ENCODE measurements around the gene DEFB119. TPM values are rescaled to one million over a fixed set of nuclear protein-coding genes. Genes with fewer than 3 reads are reported as not detected.

DEFB119 gene
- total RNA-seq, 1 experiment from 2014 or later: not detected

DNA sequence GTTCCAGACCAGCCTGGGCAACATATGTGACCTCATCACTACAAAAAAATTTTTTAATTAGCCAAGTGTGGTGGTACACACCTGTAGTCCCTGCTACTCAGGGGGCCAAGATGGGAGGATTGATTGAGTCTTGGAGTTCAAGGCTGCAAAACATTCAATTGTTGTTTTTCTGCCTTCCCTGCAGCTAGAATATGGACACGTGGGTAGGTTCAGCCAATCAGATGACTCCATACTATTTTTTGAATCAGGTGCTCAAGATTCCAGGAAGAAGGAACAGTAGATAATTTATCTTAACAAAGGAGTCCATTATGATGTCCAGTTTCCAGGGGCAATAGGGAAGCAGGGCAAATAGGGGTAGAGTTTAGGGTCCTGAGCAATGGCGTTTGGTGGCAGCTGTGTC lies 2.4 kb upstream of the DEFB119 start:
- no CpG with 5 or more reads among the region's 2 CpGs for WGBS (ENCODE audit: extremely low coverage, insufficient read length, low lambda C conversion rate)
- H3K18ac ChIP-seq (ENCODE audit: insufficient read length, low read depth, low read length): no peak overlapping the region
- no peak overlapping the region for H2AFZ ChIP-seq (ENCODE audit: low read length)
- H3K23me2 ChIP-seq (ENCODE audit: insufficient read length, low read depth, low read length, poor library complexity, severe bottlenecking): peaks cover 4% of the 10 kb centered on the region
- H3K14ac ChIP-seq (ENCODE audit: insufficient read depth, low read length): no peak overlapping the region
- H3K56ac ChIP-seq (ENCODE audit: insufficient read length, low read depth, low read length): no peak overlapping the region
- H3K79me1 ChIP-seq (ENCODE audit: insufficient read depth, low read depth, low read length, poor library complexity, severe bottlenecking): no peaks in the 10 kb centered on the region
- no peak overlapping the region for H2BK5ac ChIP-seq (ENCODE audit: insufficient read length, low read length)
- no peaks in the 10 kb centered on the region for H3K4me1 ChIP-seq (ENCODE audit: insufficient read depth, low read length)
- H4K5ac ChIP-seq (ENCODE audit: insufficient read length, low read depth, low read length): no peak overlapping the region
- no peak overlapping the region for H4K8ac ChIP-seq (replicated peaks; ENCODE audit: insufficient read length, low read depth, low read length)
- Mint-ChIP-seq H3K4me1 (no peaks in the 10 kb centered on the region), H3K9me3 (peaks cover 91 to 93% of the 10 kb centered on the region in 2 experiments), H3K27me3 (ENCODE audit: low read depth) (peaks cover 6% of the 10 kb centered on the region), H3K36me3 (ENCODE audit: insufficient read depth in 1 of 3, low read depth in 3 of 3) (peaks cover 0 to 57% (median 13%) of the 10 kb centered on the region in 3 experiments; a peak in 6 of 7 replicates), H3K4me3 (no peak overlapping the region), H3K27ac (no peak overlapping the region)
- H2BK15ac ChIP-seq (ENCODE audit: low read depth, low read length): no peak overlapping the region
- H3K27me3 ChIP-seq (ENCODE audit: insufficient read depth, low read length): no peaks in the 10 kb centered on the region
- no peak overlapping the region for H3K4ac ChIP-seq (ENCODE audit: low read depth, low read length)
- H3T11ph ChIP-seq (ENCODE audit: low read length): no peak overlapping the region
- no peak overlapping the region for H2BK120ac ChIP-seq (ENCODE audit: low read depth, low read length, poor library complexity, severe bottlenecking)
- no peak for DNase-seq
- H2BK12ac ChIP-seq (ENCODE audit: insufficient read length, low read depth, low read length): no peak overlapping the region
- H3K79me2 ChIP-seq (ENCODE audit: insufficient read depth, low read length): no peaks in the 10 kb centered on the region
- no peak overlapping the region for H3K23ac ChIP-seq (ENCODE audit: insufficient read length, low read depth, low read length)
- H3K27ac ChIP-seq (ENCODE audit: insufficient read length, low read depth, low read length): no peak overlapping the region
- no peak overlapping the region for H4K91ac ChIP-seq (ENCODE audit: insufficient read length, low read depth, low read length)
- H4K20me1 ChIP-seq (ENCODE audit: control insufficient read depth, insufficient read depth, insufficient read length): no peaks in the 10 kb centered on the region
- H2BK20ac ChIP-seq (ENCODE audit: low read depth, low read length, poor library complexity, severe bottlenecking): no peak overlapping the region
- TF ChIP-seq, protein P1, sequence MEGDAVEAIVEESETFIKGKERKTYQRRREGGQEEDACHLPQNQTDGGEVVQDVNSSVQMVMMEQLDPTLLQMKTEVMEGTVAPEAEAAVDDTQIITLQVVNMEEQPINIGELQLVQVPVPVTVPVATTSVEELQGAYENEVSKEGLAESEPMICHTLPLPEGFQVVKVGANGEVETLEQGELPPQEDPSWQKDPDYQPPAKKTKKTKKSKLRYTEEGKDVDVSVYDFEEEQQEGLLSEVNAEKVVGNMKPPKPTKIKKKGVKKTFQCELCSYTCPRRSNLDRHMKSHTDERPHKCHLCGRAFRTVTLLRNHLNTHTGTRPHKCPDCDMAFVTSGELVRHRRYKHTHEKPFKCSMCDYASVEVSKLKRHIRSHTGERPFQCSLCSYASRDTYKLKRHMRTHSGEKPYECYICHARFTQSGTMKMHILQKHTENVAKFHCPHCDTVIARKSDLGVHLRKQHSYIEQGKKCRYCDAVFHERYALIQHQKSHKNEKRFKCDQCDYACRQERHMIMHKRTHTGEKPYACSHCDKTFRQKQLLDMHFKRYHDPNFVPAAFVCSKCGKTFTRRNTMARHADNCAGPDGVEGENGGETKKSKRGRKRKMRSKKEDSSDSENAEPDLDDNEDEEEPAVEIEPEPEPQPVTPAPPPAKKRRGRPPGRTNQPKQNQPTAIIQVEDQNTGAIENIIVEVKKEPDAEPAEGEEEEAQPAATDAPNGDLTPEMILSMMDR (conservative IDR thresholded peaks at IDR 0.05): no peak
- no peak overlapping the region for H3K9ac ChIP-seq (ENCODE audit: extremely low read depth, insufficient read length, low read length)
- no peak overlapping the region for H3K4me2 ChIP-seq (ENCODE audit: insufficient read depth, insufficient read length, low read length)
- H3K9me3 ChIP-seq (ENCODE audit: control insufficient read depth, low read depth, low read length): peaks cover 79% of the 10 kb centered on the region
- H2AK5ac ChIP-seq (ENCODE audit: insufficient read length, low read length): no peak overlapping the region
